Hepatocyte (in vitro differentiated cells): ENCODE results near the gene CARD10.

Source experiments
- CTCF ChIP-seq: fragments of 200-600 bp; sonication (generic); IDR thresholded peaks from 2 replicates; pipeline ENCODE4 v1.5.1; 2016; ENCODE audit warnings: antibody characterized with exemption, mild to moderate bottlenecking; ENCODE audit not compliant: poor library complexity
- EZH2 ChIP-seq: fragments of 200-600 bp; sonication (generic); IDR thresholded peaks from 2 replicates; pipeline ENCODE4 v1.6.1; 2016; ENCODE audit warnings: antibody characterized with exemption, mild to moderate bottlenecking, borderline replicate concordance

DNA sequence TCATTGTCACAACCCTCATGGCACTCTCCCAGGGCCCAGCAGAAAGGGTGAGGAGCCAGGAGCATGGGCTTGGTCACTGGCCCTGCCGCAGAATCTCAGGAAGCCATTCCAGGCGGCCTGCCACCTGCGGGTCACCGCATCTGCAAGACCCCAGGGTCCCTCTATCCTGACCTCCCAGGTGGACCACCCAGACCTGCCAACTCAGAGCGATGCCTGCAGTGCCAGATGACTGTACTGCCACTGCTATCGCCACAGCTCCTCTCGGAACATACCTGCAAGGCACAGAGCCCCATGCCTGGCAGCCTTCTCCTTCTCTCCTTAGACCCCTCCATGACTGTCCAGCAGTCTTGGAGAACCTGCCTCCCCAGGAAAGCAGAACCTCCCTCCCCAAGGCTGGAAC is 65.5 kb downstream of the CARD10 start:
- TF ChIP-seq EZH2: no peak
- TF ChIP-seq CTCF: no peak
